ENCODE measurements around the gene RHCG. TPM values are rescaled to one million over a fixed set of nuclear protein-coding genes. Genes with fewer than 3 reads are reported as not detected.

RHCG gene
- 1 to 10 TPM; 1.8 to 2.7 (median 2.0) TPM for polyA plus RNA-seq (ENCODE audit: insufficient read depth in 1 of 5, insufficient read length in 5 of 5, low replicate concordance in 1 of 5)
- long read RNA-seq, donor 1, result 0 reads
- long read RNA-seq, donor 2, partial matches to known transcripts, result 0 of 2 reads
- long read RNA-seq, donor 2, other reads (novel, unspliced or antisense), result 0 of 2 reads
- long read RNA-seq, donor 3, result 0 reads
- long read RNA-seq, donor 4, result 0 reads
- long read RNA-seq, donor 5, result 0 reads
- long read RNA-seq, donor 6, result 0 reads
- long read RNA-seq, donor 7, result 0 reads
- long read RNA-seq, donor 8, partial matches to known transcripts, result 0 of 1 reads
- long read RNA-seq, donor 8, other reads (novel, unspliced or antisense), result 0 of 1 reads

DNA sequence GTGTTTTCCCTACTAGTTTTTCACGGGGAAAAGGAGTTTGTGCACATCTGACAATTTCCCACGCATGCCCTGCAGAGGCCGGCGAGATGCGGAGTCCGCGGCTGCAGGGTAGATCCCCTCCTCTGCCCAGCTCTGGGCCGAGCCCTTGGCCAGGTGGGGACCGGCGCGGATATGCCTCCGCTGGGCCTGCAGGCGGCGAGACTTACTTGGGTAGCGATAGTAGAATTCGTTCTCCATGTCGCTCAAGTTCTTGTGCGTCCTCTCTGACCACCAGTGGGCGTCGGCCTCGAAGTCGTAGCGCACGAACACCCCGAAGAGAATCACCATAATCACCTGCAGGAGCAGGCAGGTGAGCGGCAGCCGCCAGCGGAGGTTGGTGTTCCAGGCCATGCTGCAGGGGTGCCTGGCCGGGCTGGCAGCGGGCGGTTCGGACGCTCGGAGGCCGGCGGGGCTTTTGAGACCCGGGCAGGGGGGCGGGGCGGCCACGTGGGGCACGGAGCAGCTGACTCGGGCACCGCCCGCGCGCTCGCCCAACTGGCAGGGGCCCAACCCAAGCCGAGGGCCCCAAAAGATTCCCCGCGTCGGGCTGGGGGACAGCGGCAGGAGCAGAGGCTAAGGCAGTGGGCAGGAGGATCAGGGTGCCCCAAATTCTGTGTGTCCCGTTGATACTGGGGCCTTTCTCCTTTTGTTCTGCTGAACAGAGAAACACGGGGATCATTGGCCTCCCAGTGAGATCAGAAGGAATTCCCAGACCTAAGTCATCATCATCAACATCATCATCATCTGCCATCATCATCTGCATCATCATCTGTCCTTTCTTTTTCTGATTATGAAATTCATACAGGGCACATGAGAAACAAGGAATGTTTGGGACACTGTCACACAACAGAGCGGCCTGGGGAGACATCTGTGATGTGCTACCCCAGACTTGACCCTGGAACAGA is at the start of gene RHCG:
Gene RHCG (minus strand): TSS at position 429 of the 944 bp plus-strand sequence. CDS start 39 bp downstream, at position 390.
- peak in 1 of 2 donors; percentile 23 for DNase-seq

DNA sequence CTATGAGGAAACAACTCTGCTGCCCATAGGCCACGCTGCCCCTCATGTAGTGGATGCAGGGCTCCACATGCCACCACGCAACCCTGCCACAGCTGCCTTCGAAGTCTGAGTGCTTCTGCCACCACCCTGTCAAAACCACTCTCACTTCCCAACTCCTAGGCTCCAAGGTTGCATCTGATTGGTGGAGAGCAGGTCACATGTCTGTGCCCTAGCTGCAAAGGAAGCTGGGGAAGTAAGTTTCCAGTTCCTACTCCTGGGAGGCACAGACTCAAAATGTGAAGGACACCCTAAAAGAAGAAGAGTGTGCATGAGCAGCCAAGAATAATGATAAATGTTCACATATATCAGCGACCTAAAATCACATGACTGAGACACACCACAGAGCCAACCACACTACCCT is 47.0 kb upstream of the RHCG start:
- no peak for DNase-seq

DNA sequence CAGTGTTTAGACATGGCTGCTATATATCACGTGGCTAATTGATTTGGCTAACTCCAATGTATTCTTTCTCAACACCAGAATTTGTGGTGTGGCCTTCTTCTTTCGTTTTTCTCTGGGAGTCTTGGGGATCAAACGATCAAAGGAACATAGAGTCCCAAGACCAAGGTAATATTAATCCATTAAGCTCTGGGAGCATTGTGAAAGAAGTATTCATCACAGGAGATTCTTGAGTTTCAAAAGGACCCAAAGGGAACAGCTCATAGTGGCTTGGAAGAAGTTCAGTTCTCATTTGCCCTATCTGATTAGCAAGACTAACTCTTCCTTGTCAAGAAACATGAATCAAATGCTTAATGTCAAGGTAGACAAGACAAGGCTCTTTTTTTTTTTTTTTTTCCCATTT is 46.0 kb upstream of the RHCG start:
- no peak for DNase-seq

GRCh38 chr15:89539027-89539426 is 42.6 kb upstream of the RHCG start:
- DNase-seq, result no peak

DNA sequence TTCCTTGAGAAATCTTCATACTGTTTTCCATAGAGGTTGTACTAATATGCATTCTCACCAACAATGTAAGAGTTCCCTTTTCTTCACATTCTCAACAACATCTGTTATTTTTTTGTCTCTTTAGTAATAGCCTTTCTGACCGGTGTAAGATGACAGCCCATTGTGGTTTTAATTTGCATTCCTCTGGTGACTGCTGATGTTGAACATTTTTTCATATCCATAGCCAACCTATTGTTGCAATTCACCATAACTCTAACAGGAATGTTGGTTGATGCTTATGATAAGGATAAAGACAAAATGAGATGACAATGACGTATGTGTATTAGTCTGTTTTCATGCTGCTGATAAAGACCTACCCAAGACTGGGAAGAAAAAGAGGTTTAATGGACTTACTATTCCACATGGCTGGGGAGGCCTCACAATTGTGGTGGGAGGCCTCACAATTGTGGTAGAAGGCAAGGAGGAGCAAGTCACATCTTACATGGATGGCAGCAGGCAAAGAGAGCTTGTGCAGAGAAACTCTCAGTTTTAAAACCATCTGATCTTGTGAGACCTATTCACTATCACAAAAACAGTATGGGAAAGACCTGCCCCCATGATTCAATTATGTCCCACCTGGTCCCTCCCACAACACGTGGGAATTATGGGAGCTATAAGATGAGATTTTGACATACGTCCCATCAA is 37.6 kb upstream of the RHCG start:
- DNase-seq, result no peak

GRCh38 chr15:89531796-89532537 is 35.6 kb upstream of the RHCG start:
- DNase-seq, result no peak

DNA sequence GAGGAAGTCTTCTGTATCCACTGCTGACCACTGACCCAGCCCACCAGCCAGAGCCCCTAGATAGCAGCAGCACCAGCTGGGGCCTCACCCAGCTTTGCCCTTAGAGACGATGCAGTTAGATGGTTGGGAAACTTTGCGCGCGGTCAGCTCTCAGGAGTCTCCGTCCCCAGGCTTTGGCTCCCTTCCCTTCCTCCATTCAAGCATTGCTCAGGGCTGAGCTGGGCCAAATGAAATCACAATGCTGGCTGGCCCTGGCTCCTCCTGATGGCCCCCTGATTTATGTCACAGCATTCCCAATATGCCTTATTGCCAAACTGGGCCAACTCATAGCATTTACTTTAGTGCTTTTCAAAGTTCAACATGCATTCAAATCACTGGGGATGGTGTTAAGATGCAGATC is 34.6 kb upstream of the RHCG start:
- no peak for DNase-seq

GRCh38 chr15:89528757-89529352 is 32.5 kb upstream of the RHCG start:
- DNase-seq, result no peak

GRCh38 chr15:89526601-89527441 is 30.4 kb upstream of the RHCG start:
- no peak for DNase-seq

DNA sequence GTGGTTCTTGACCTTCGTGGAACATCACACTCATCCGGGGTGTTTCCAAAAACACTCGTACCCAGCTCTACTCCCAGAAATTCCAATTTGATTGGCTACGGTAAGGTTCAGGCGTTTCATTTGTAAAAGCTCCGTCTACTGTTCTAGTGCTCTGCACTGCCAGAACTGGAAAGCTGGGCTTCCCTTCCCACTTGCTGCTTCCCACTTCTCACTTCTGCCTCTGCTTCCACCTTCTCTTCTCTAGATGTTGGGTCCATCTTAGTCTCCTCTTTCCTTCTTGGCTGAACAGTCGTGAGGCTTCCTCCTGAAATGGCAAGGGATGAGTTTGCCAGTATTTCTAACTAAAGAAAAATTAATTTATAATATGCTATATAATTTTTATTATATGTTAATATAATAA is 29.8 kb upstream of the RHCG start:
- DNase-seq, result no peak

DNA sequence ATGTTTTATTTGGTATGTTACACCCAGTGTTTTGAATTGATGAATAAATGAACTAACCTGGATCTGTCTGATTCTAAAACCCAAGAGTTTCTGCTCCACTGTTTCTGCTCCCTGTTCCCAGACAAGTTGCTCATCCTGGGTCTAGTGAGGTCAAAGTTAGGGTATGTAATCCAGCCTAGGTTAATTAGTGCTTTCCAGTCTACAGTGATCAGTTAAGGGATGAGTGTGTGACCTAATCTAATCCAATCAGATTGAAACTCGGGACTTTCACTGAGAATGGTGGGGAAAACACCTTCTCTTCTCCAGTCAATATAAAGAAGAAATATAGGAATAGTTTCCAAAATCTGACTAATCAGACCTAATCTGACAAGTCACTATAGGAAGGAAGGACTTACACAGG is 27.8 kb upstream of the RHCG start:
- DNase-seq, result no peak

- DNase-seq, result no peak
Observed at GRCh38 chr15:89523101-89523500, 26.7 kb upstream of the RHCG start.

DNA sequence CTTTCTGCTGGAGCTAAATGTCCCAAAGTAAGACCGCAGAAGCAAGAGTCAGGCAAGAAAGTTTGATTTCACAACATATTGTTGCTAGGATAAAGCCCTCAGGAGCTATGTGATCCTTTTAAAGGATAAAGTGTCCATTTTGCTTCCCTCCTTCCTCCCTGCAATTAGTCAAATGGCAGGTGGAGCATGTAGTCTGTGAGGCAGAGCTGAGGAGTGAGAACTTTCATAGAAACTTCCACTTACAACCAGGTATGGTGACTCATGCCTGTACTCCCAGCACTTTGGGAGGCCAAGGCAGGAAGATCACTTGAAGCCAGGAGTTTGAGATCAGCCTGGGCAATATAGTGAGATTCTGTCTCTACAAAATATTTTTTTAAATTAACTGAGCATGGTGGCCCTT is 25.2 kb upstream of the RHCG start:
- no peak for DNase-seq

DNA sequence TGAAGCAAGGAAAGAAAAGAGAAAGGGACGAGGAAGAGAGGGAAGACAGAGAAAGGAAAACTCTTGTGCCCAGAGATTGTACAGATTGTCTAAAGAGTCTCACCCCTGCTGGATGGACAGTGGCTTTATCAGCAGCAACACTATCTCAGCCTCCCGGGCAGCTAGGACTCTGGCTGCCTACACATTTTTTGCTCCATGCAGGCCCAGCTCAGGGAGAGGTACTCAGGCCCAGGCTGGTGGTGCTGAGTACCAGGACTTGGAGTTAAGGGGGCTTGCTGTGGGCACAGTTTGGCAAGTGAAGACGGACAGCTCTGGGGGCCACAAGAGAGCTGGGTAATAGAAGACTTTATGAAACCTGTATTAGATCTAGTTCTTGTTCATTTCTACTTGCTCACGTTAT is 19.1 kb upstream of the RHCG start:
- DNase-seq, result no peak

DNA sequence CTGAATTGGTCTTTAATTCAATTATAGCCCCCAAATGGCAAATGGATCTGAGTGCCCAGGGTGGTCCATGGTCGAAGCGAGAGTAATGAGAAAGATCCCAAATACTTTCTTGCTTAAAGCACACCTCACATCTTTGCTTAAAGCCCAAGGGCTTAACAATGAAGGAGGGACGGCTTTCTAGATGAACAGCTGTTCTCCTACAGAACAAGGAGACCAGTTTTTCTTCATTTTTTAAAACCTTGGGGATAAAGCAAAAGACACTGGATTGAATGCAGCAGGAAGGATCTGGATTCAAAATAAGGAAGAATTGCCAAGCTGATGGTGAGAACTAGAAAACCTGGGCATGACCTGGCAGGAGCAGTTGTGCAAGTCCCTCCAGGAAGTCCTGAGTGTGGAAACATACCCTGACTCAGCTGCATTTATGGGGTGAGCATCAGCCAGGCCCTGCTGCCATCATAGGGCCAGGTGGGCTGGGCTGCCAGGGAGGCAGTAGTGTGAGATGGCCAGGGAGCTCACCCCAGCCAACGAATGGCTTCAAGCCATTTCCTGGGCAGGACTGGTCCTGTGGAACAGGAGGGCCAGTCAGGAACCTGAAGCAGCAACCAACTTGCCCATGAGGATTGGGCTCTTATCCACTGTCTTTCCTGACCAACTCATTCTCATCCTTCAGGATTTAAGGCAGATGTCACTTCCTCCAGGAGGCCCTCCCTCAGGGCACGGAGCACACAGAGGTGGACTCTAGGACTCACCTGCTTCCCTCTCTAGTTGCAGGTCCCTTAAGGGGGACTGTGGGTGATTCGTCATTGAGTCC is 18.4 kb upstream of the RHCG start:
- no peak for DNase-seq

DNA sequence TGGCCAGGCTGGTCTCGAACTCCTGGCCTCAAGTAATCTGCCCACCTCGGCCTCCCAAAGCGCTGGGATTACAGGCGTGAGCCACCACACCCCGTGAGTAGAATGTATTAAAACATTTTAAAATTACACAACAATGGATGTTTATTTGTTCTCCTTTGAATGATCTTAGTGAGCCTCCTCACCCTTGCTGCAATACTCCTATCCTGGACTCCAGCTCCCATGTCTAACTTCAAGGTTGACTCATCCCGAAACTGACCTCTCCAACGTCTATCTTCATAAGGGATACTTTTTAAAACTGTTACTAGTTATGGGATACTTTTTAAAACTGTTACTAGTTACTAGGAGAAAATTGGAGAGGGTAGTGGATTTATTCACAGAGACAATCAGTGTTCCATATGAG is 17.8 kb upstream of the RHCG start:
- DNase-seq, result no peak

- no peak for DNase-seq
Observed at GRCh38 chr15:89513284-89513683, 16.9 kb upstream of the RHCG start.

DNA sequence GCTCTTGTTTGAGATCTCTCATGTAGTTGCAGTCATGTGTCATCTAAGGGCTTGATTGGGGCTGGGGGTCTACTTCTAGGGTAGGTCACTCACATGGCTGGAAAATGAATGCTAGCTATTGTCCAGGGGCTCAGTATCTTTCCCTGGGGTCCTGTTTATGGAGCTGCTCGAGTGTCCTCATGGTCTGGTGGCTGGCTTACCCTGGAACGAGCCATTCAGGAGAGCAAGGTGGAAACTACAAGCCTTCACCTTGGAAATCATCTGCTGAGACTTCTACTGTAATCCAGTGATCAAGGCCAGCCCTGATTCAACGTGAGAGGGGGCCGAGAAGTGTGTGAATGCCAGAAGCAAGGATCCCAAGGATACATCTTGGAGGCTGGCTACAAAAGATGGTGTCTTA is 16.2 kb upstream of the RHCG start:
- DNase-seq, result no peak

DNA sequence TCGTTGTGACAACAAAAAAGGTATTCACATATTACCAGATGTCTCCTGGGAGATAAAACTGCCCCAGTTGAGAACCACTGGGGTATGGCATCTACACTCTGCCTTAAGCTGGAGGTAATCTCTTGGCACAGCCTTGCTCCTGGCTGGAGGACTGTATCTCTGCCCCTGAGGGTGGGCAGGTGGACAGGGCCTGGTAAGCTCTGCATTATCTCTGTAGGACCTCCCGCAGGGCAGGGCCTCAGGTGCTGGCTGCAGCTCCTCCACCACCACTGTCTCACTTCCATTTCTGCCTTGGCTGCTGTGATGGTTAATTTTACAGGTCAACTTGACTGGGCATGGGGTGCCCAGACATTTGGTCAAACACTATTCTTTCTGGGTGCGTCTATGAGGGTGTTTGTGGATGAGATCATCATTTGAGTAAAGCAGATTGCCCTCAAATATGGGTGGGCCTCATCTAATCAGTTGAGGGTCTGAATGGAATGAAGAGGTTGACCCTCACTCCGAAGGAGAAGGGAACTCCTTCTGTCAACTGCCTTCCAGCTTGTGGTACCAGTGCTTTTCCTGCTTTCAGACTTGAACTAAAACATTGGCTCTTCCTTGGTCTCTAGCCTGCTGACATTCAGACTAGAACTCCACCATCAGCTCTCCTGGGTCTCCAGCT is 9.8 kb upstream of the RHCG start:
- DNase-seq, result no peak
